ENCODE results near the gene TSPAN2.
"Not testable (repeated sequence)": the region's sequence is repeated elsewhere in the genome, so short reads cannot be mapped to it uniquely, and the experiment has no call there.

Gene TSPAN2

DNA sequence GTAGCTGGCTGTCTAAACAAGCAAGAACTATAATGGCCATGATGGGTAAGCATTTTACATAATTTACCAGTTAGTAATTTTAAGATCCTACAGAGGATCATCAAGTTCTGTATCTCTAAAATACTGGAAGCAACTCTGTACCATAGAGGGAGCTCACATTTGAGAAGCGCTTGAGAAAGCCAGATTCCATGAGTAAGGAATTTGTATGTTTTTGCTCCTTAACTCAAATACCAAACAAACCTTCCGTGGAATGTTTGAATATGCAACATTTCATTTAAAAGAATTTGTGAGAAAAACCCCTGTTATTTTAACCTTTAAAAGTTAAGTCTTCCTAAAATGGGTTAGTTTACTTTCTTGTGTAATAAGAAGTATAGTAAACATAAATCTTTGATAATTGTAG, 57.7 kb downstream of the TSPAN2 start:
- no peak for DNase-seq

DNA sequence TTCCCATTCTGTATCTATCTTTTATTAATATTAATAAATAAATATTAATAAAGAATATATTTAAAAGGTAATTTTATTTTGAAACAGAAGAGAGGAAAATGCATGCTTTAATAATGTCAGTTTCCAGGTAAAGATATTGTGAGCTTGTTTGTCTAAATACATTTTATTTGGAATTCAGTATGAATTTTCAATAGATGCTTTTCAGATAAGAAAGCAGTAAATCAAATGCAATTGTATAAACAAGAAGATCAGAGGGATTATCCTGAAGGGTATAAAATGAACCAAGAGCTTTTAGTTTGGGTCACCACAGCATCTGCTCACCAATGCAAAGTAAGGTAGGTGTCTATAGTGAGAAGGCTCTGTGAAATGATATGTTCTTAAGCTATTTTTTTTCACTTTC, 59.8 kb downstream of the TSPAN2 start, which contains the start of gene TSHB:
TSS of gene TSHB (plus strand) at position 301 of the 400 bp plus-strand sequence. CDS start 3,537 bp downstream, outside the sequence.
- DNase-seq, result no peak

DNA sequence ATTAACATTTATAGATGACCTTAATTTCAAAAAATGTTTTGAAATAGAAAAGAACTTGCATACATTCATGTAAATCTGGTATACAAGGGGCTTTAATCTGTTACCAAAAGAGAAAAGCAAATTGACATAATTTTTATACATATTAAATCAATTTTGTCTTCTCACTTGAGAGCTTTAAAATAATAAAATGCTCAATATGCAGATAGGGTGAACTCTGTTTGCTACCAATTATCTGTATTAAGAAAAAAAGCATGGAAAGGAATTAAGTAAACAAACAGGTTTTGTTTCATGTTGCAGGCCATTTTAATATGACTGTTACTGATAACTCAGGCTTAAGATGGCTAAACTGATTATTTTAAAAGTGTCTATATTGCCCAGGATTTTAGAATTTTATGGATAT, 65.7 kb downstream of the TSPAN2 start:
- no peak for DNase-seq

DNA sequence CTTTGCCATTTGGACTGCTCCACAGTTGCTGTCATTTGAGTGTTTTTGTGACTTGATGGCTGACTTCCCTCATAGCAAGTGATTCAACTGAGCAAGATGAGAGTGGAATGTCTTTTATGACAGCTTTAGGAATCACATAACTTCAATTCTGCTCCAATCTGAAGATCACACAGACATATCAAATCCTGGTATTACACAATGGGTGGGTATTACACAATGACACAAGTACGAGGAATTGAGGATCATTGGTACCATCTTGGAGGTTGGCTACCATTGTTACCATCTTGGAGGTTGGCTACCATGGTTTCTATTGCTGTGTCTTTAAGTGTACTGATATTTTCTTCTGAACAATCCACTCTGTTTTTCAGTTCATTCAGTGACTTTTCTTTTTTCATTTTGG, 68.2 kb downstream of the TSPAN2 start:
- no peak for DNase-seq

DNA sequence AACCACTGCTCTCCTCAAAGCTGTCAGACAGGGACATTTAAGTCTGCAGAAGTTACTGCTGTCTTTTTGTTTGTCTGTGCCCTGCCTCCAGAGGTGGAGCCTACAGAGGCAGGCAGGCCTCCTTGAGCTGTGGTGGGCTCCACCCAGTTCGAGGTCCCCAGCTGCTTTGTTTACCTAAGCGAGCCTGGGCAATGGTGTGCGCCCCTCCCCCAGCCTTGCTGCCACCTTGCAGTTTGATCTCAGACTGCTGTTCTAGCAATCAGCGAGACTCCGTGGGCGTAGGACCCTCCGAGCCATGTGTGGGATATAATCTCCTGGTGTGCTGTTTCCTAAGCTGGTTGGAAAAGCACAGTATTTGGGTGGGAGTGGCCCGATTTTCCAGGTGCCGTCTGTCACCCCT, 69.8 kb downstream of the TSPAN2 start:
- not testable (repeated sequence) for DNase-seq

DNA sequence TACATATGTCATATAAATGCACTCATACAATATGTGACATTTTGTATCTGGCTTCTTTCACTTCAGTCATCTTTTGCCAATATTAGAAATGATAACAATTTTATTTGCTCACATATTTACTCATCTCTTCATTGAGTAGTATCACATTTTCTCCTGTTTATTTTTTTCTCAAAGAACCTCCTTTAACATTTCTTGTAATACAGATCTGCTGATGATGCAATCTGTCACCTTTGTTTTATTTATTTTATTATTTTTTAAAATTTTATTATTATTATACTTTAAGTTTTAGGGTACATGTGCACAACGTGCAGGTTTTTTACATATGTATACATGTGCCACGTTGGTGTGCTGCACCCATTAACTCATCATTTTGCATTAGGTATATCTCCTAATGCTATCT, 75.5 kb downstream of the TSPAN2 start:
- DNase-seq, result no peak

DNA sequence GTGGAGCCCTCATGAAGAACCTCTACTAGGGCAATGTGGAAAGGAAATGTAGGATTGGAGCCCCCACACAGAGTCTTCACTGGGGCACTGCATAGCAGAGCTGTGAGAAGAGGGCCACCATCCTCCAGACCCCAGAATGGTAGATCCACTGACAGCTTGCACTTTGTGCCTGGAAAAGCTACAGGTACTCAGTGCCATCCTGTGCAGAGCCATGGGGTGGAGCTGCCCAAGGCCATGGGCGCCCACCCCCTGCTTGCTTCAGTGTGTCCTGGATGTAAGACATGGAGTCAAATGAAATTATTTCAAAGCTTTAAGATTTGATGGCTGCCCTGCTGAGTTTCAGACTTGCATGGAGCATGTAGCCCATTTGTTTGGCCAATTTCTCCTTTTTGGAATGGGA, 76.9 kb downstream of the TSPAN2 start:
- DNase-seq, result no peak

DNA sequence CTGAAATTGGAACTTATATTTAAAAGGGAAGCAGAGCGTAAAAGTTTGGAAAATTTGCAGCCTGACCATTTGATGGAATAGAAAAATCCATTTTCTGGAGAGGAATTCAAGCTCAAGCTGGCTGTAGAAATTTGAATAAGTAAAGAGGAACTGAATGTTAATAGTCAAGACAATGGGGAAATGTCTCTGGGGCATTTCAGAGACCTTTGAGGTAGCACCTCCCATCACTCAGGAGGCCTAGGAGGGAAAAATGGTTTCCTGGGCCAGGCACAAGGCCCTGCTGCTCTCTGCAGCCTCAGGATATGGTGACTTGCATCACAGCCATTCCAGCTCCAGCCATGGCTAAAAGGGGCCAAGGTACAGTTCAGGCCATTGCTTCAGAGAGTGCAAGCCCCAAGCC, 77.3 kb downstream of the TSPAN2 start:
- peak; percentile 66 for DNase-seq

DNA sequence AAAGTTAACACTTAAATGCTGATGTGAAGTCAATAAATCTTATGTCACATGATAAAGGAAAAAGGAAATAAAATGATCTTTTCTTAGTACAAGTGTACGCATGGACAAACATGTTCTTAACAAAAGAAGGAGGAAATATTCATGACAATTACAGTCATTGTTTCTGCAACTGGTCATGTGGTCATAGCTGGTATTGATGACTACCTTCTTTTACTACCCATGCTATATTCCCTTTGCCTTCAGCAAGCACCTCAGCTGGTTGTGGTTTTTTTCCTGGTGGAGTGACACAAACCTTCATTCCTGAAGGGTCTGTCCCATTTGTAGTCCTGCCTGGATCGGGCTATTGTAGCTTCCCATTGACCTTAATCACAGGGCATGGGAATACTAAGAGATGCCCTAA, 83.1 kb downstream of the TSPAN2 start:
- no peak for DNase-seq

All from MV-4-11 (cell line).